Glutamatergic neuron (in vitro differentiated cells): ENCODE measurements around the gene CSF3. TPM values are rescaled to one million over a fixed set of nuclear protein-coding genes. Genes with fewer than 3 reads are reported as not detected.

Experiments
- DNase-seq: peaks from one replicate; pipeline ENCODE4 v3.0.0; 2022
- H3K27ac Mint-ChIP-seq: one replicate; pipeline ENCODE4 v1.8.0; 2020; ENCODE audit warnings: mild to moderate bottlenecking, mixed read lengths, inconsistent platforms; ENCODE audit not compliant: unreplicated experiment
- H3K27me3 Mint-ChIP-seq: one replicate; pipeline ENCODE4 v1.8.0; 2020; ENCODE audit warnings: mild to moderate bottlenecking, moderate library complexity, mixed read lengths, inconsistent platforms; ENCODE audit not compliant: unreplicated experiment
- H3K36me3 Mint-ChIP-seq: one replicate; pipeline ENCODE4 v1.8.0; 2020; ENCODE audit warnings: mild to moderate bottlenecking, mixed read lengths, inconsistent platforms; ENCODE audit not compliant: unreplicated experiment
- H3K4me1 Mint-ChIP-seq: one replicate; pipeline ENCODE4 v1.8.0; 2020; ENCODE audit warnings: mild to moderate bottlenecking, low read depth, mixed read lengths, inconsistent platforms; ENCODE audit not compliant: unreplicated experiment
- H3K4me3 Mint-ChIP-seq: one replicate; pipeline ENCODE4 v1.8.0; 2020; ENCODE audit warnings: mild to moderate bottlenecking, mixed read lengths, inconsistent platforms; ENCODE audit not compliant: unreplicated experiment
- H3K9me3 Mint-ChIP-seq: one replicate; pipeline ENCODE4 v1.8.0; 2020; ENCODE audit warnings: mild to moderate bottlenecking, moderate library complexity, mixed read lengths, inconsistent platforms; ENCODE audit not compliant: unreplicated experiment
- total RNA-seq: library from RNA; stranded (reverse); fragmentation: NEBNext Ultra II Directional; extraction: Animal tissue kit (Norgen Biotek cat#: 25700); gene quantifications from one replicate; pipeline ENCODE4 v1.2.1, GENCODE V29; 2021; ENCODE audit not compliant: unreplicated experiment
- TF ChIP-seq, protein P1 (sequence below): fragments of 200-600 bp; sonication (generic); IDR thresholded peaks from one replicate; pipeline ENCODE4 v1.5.0; 2021; ENCODE audit not compliant: partially characterized antibody, unreplicated experiment

The CSF3 gene
- total RNA-seq, 1 donor from 2014 or later = not detected

DNA sequence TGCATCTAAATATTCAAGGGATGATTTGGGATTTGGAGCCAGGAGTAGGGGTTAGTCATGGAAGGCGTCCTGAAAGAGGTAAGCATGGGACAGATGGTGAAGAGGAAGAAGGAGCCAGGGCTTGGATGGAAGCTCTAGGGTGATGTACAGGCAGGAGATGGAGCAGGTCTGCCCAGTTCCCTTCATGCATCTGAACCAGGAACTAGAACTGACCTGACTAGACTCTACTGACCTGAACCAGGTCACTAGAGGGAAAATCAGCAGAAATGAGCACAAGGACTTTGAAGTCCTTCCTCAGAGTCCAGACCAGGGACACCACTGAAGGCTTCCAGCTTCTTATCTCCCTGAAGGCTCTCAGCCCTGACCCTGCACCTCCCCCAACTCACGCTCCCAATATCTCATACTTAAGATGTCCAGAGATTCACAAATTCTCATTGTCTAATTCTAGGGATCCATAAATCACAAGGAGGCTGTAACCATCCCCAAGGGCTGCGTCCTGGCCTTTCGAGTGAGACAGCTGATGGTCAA, 44.1 kb upstream of the CSF3 start:
- no peak for DNase-seq
- H3K4me1 Mint-ChIP-seq = peaks cover 4% of the 10 kb centered on the region
- peaks cover 10% of the 10 kb centered on the region for H3K27me3 Mint-ChIP-seq
- no peak overlapping the region for H3K4me3 Mint-ChIP-seq
- no peaks in the 10 kb centered on the region for H3K9me3 Mint-ChIP-seq
- no peak overlapping the region for H3K27ac Mint-ChIP-seq
- H3K36me3 Mint-ChIP-seq = no peaks in the 10 kb centered on the region
- TF ChIP-seq, protein P1, sequence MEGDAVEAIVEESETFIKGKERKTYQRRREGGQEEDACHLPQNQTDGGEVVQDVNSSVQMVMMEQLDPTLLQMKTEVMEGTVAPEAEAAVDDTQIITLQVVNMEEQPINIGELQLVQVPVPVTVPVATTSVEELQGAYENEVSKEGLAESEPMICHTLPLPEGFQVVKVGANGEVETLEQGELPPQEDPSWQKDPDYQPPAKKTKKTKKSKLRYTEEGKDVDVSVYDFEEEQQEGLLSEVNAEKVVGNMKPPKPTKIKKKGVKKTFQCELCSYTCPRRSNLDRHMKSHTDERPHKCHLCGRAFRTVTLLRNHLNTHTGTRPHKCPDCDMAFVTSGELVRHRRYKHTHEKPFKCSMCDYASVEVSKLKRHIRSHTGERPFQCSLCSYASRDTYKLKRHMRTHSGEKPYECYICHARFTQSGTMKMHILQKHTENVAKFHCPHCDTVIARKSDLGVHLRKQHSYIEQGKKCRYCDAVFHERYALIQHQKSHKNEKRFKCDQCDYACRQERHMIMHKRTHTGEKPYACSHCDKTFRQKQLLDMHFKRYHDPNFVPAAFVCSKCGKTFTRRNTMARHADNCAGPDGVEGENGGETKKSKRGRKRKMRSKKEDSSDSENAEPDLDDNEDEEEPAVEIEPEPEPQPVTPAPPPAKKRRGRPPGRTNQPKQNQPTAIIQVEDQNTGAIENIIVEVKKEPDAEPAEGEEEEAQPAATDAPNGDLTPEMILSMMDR = no peak

DNA sequence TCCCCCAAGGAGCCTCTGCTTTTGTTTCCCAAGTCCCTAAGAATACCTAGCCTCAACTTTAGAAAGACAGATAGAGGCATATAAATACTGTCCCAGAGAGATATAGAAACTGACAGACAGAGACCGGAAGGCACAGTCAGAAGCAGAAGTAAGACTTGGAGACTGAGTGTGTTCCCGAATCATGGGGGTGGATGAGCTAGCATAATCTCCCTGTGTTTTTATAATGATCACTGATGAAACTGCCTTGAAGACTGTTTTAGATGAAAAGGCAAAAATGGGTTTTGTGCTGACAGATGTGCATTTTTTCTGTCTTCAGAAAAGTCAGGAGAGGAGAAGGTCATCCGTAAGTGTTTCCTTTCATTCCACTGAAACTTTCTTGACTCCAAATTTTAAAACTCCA, 43.0 kb upstream of the CSF3 start:
- H3K27me3 Mint-ChIP-seq = peaks cover 10% of the 10 kb centered on the region
- H3K9me3 Mint-ChIP-seq = no peaks in the 10 kb centered on the region
- no peak overlapping the region for H3K27ac Mint-ChIP-seq
- H3K4me3 Mint-ChIP-seq = no peak overlapping the region
- TF ChIP-seq, protein P1 = no peak
- H3K4me1 Mint-ChIP-seq = peaks cover 4% of the 10 kb centered on the region
- no peak for DNase-seq
- no peaks in the 10 kb centered on the region for H3K36me3 Mint-ChIP-seq

DNA sequence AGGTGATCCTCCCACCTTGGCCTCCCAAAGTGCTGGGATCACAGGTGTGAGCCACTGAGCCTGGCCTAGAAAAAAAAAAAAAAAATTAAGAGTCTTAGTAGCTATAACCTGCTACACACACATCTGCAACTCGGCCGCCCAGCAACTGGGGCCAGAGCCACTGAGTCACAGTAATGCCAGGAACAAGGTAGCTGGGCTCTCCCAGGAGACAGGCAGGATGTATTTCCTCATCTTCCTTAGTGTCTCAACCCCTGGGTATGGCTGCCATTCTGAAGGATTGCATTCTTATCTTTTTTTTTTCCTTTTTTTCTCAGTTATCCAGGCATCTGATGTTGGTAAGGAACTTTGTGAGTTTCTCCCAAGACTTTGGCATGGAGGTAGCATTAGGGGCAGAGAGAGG, 41.7 kb upstream of the CSF3 start:
- TF ChIP-seq, protein P1 = no peak
- Mint-ChIP-seq H3K27ac (no peak overlapping the region), H3K36me3 (no peaks in the 10 kb centered on the region), H3K9me3 (no peaks in the 10 kb centered on the region), H3K4me3 (no peak overlapping the region), H3K4me1 (peaks cover 4% of the 10 kb centered on the region), H3K27me3 (peaks cover 10% of the 10 kb centered on the region)
- no peak for DNase-seq

DNA sequence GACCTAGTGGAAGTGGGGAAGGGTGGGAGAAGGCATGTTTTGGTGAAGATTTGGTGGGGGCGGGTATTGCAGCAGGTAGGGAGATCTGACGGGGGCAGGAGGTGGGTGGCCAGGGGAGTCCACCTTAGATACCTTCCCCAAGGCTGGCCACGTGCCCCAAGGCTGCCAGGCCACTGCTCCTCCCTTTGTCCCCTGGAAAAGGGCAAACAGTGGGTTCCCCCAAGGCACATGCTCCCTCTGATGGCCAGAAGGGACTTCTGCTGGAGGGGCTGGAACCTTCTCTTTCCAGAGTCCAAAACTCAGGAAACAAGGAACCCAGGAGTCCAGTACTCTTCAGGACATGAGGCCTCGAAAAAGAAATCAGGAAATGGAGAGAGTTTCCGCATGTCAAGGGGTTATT, 40.8 kb upstream of the CSF3 start:
- Mint-ChIP-seq H3K27me3 (peaks cover 13% of the 10 kb centered on the region), H3K27ac (no peak overlapping the region)
- TF ChIP-seq, protein P1 = no peak

DNA sequence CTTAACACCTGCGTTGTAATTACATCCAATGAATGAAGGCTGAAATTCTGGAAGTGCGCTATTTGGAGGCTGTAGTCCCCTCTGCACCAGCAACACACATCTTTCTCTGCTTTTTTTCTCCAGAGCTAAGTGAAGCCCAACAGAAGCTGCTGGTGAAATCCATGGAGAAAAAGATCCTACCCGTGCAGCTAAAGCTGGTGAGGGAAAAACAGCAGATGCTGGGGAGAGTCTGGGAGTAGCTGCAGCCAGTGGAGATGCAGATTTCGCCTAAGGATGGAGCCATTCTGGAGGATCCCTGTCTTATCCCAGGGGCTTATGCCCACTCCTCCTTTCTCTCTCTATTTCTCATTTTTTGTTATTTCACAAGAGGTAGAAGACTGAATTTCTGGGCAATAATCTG, 39.4 kb upstream of the CSF3 start:
- Mint-ChIP-seq H3K27ac (no peak overlapping the region), H3K4me3 (no peak overlapping the region), H3K27me3 (peaks cover 9% of the 10 kb centered on the region), H3K36me3 (no peaks in the 10 kb centered on the region), H3K9me3 (peaks cover 2% of the 10 kb centered on the region), H3K4me1 (peaks cover 4% of the 10 kb centered on the region)
- TF ChIP-seq, protein P1 = no peak
- DNase-seq = no peak

More for the DNA sequence above, 40.8 kb upstream of the CSF3 start:
- no peak overlapping the region for H3K4me3 Mint-ChIP-seq
- H3K36me3 Mint-ChIP-seq = no peaks in the 10 kb centered on the region
- no peaks in the 10 kb centered on the region for H3K9me3 Mint-ChIP-seq
- no peak for DNase-seq
- H3K4me1 Mint-ChIP-seq = peaks cover 4% of the 10 kb centered on the region
